Uterus (tissue), 2 donors: Measurements from ENCODE around the gene CCDC40.

Experiments used
- POLR2A ChIP-seq, 2 donors: fragments of 450-650 bp; IDR thresholded peaks; one replicate each; pipeline ENCODE4 v1.6.1; 2016; ENCODE audit warnings: antibody characterized with exemption in 2 of 2, mild to moderate bottlenecking in 1 of 2, moderate library complexity in 1 of 2
- TF ChIP-seq, protein P1 (sequence below), 4 experiments: fragments of 200-600 bp in 2 of 4; fragments of 450-650 bp in 2 of 4; sonication (generic) in 2 of 4; IDR thresholded peaks; one replicate each; pipeline ENCODE4 v1.5.1; 2016 to 2019; ENCODE audit warnings: antibody characterized with exemption in 4 of 4, mild to moderate bottlenecking in 2 of 4, moderate library complexity in 1 of 4

DNA sequence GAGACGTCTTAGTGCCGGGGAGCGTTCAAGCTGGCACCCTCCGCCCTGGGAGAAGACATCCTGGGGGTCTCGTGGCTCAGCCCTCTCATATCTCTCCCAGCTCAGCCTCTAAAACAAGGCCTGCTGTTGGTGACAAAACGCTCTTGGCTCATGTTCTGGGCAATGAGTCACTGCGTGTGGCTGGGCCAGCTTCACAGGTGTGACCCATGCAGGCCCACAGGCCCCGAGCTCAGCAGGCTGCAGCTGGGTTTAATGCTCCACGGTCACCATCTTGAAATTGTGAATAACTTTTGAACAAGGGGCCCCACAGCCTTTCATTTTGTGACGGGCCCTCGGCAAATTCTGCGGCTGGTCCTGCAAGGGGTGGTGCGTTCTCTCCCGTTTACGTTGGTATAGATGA lies 87.3 kb downstream of the CCDC40 start:
- TF ChIP-seq, protein P1, sequence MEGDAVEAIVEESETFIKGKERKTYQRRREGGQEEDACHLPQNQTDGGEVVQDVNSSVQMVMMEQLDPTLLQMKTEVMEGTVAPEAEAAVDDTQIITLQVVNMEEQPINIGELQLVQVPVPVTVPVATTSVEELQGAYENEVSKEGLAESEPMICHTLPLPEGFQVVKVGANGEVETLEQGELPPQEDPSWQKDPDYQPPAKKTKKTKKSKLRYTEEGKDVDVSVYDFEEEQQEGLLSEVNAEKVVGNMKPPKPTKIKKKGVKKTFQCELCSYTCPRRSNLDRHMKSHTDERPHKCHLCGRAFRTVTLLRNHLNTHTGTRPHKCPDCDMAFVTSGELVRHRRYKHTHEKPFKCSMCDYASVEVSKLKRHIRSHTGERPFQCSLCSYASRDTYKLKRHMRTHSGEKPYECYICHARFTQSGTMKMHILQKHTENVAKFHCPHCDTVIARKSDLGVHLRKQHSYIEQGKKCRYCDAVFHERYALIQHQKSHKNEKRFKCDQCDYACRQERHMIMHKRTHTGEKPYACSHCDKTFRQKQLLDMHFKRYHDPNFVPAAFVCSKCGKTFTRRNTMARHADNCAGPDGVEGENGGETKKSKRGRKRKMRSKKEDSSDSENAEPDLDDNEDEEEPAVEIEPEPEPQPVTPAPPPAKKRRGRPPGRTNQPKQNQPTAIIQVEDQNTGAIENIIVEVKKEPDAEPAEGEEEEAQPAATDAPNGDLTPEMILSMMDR (IDR thresholded peaks at IDR 0.05): no peak
- no peak for TF ChIP-seq POLR2A (IDR thresholded peaks at IDR 0.05)
